ENCODE data around the gene PRKCE.

The PRKCE gene

GRCh38 chr2:45954233-45954850 lies 302.9 kb downstream of the PRKCE start:
- no peak overlapping the region for H3K4me3 ChIP-seq (ENCODE audit: low read depth, low read length)
- DNase-seq (ENCODE audit: low read depth) = no peak
- TF ChIP-seq CTCF (IDR thresholded peaks at IDR 0.05; ENCODE audit: low read depth, low read length, missing control alignments) = no peak

GRCh38 chr2:45957533-45958227 lies 306.2 kb downstream of the PRKCE start:
- no peak for DNase-seq (ENCODE audit: low read depth)

GRCh38 chr2:45960057-45960863 lies 308.8 kb downstream of the PRKCE start:
- no peak overlapping the region for H3K4me3 ChIP-seq (ENCODE audit: low read depth, low read length)
- no peak for DNase-seq (ENCODE audit: low read depth)
- no peak for TF ChIP-seq CTCF (IDR thresholded peaks at IDR 0.05; ENCODE audit: low read depth, low read length, missing control alignments)

More at GRCh38 chr2:45957533-45958227, 306.2 kb downstream of the PRKCE start:
- TF ChIP-seq CTCF (IDR thresholded peaks at IDR 0.05; ENCODE audit: low read depth, low read length, missing control alignments) = no peak
- no peak overlapping the region for H3K4me3 ChIP-seq (ENCODE audit: low read depth, low read length)

GRCh38 chr2:45962177-45962921 lies 310.9 kb downstream of the PRKCE start:
- no peak for DNase-seq (ENCODE audit: low read depth)
- H3K4me3 ChIP-seq (ENCODE audit: low read depth, low read length) = no peak overlapping the region
- no peak for TF ChIP-seq CTCF (IDR thresholded peaks at IDR 0.05; ENCODE audit: low read depth, low read length, missing control alignments)

- TF ChIP-seq CTCF (IDR thresholded peaks at IDR 0.05; ENCODE audit: low read depth, low read length, missing control alignments) = no peak
- H3K4me3 ChIP-seq (ENCODE audit: low read depth, low read length) = no peak overlapping the region
- no peak for DNase-seq (ENCODE audit: low read depth)
These were observed 312.3 kb downstream of the PRKCE start for GRCh38 chr2:45963816-45964215.

- no peak for DNase-seq (ENCODE audit: low read depth)
- H3K4me3 ChIP-seq (ENCODE audit: low read depth, low read length) = no peak overlapping the region
These were observed 312.9 kb downstream of the PRKCE start for GRCh38 chr2:45964223-45964841.

More at GRCh38 chr2:45964223-45964841, 312.9 kb downstream of the PRKCE start:
- TF ChIP-seq CTCF (IDR thresholded peaks at IDR 0.05; ENCODE audit: low read depth, low read length, missing control alignments) = no peak
